ENCODE measurements around the gene BCL2L13.

The BCL2L13 gene

GRCh38 chr22:17743661-17744411, 105.3 kb downstream of the BCL2L13 start:
- Histone ChIP-seq H3K4me3 (replicated peaks; ENCODE audit: insufficient read depth, low read length) (no peak overlapping the region), H3K27me3 (ENCODE audit: insufficient read depth, poor library complexity, severe bottlenecking) (no peaks in the 10 kb centered on the region), H3K27ac (replicated peaks) (no peak overlapping the region)
- TF ChIP-seq POLR2AphosphoS5 (IDR thresholded peaks at IDR 0.05; ENCODE audit: low read depth): no peak
- no peak for TF ChIP-seq REST (IDR thresholded peaks at IDR 0.05; ENCODE audit: insufficient replicate concordance, low read depth)
- TF ChIP-seq CTCF (IDR thresholded peaks at IDR 0.05; ENCODE audit: insufficient read depth, low read length): no peak
- TF ChIP-seq GABPA (IDR thresholded peaks at IDR 0.05; ENCODE audit: low read depth): no peak
- DNase-seq (ENCODE audit: low read depth in 1 of 2, low spot score in 1 of 2): no peak

- Histone ChIP-seq H3K4me3 (replicated peaks; ENCODE audit: insufficient read depth, low read length) (no peak overlapping the region), H3K27ac (replicated peaks) (no peak overlapping the region), H3K27me3 (ENCODE audit: insufficient read depth, poor library complexity, severe bottlenecking) (no peaks in the 10 kb centered on the region)
- TF ChIP-seq REST (IDR thresholded peaks at IDR 0.05; ENCODE audit: insufficient replicate concordance, low read depth): no peak
- TF ChIP-seq CTCF (IDR thresholded peaks at IDR 0.05; ENCODE audit: insufficient read depth, low read length): no peak
- TF ChIP-seq GABPA (IDR thresholded peaks at IDR 0.05; ENCODE audit: low read depth): no peak
- TF ChIP-seq SPI1 (IDR thresholded peaks at IDR 0.05; ENCODE audit: borderline replicate concordance, low read depth): no peak
- TF ChIP-seq POLR2AphosphoS5 (IDR thresholded peaks at IDR 0.05; ENCODE audit: low read depth): no peak
- no peak for DNase-seq (ENCODE audit: low read depth in 1 of 2, low spot score in 1 of 2)
Observed at GRCh38 chr22:17744430-17744829, 105.9 kb downstream of the BCL2L13 start.

- Histone ChIP-seq H3K4me3 (replicated peaks; ENCODE audit: insufficient read depth, low read length) (no peak overlapping the region), H3K27ac (replicated peaks) (no peak overlapping the region), H3K27me3 (ENCODE audit: insufficient read depth, poor library complexity, severe bottlenecking) (no peaks in the 10 kb centered on the region)
- TF ChIP-seq SPI1 (IDR thresholded peaks at IDR 0.05; ENCODE audit: borderline replicate concordance, low read depth) (no peak), CTCF (IDR thresholded peaks at IDR 0.05; ENCODE audit: insufficient read depth, low read length) (no peak), POLR2AphosphoS5 (IDR thresholded peaks at IDR 0.05; ENCODE audit: low read depth) (no peak), GABPA (IDR thresholded peaks at IDR 0.05; ENCODE audit: low read depth) (no peak), REST (IDR thresholded peaks at IDR 0.05; ENCODE audit: insufficient replicate concordance, low read depth) (no peak)
- DNase-seq (ENCODE audit: low read depth in 1 of 2, low spot score in 1 of 2): no peak
Observed at GRCh38 chr22:17746916-17747315, 108.4 kb downstream of the BCL2L13 start.
